Right kidney (tissue), 1 donor: ENCODE results near the gene SLC4A11.
"Not testable (repeated sequence)": the region's sequence is repeated elsewhere in the genome, so short reads cannot be mapped to it uniquely, and the experiment has no call there.

Experiments
- DNase-seq: peaks from one replicate; pipeline ENCODE4 v3.0.0-alpha.2; 2016

Gene SLC4A11

GRCh38 chr20:3202965-3203314, 36.0 kb downstream of the SLC4A11 start:
- no peak for DNase-seq

- no peak for DNase-seq
Observed at GRCh38 chr20:3199976-3200755, 38.8 kb downstream of the SLC4A11 start.

GRCh38 chr20:3199206-3199605, 39.8 kb downstream of the SLC4A11 start:
- no peak for DNase-seq

GRCh38 chr20:3195590-3196237, 43.3 kb downstream of the SLC4A11 start:
- no peak for DNase-seq

- no peak for DNase-seq
Observed at GRCh38 chr20:3194617-3195280, 44.2 kb downstream of the SLC4A11 start.

- DNase-seq: no peak
Observed at GRCh38 chr20:3193806-3194616, 45.0 kb downstream of the SLC4A11 start.

- DNase-seq: no peak
Observed at GRCh38 chr20:3192226-3193015, 46.6 kb downstream of the SLC4A11 start.

GRCh38 chr20:3190681-3191111, 48.3 kb downstream of the SLC4A11 start:
- no peak for DNase-seq

GRCh38 chr20:3189561-3190131, 49.3 kb downstream of the SLC4A11 start:
- no peak for DNase-seq

GRCh38 chr20:3188823-3189413, 50.1 kb downstream of the SLC4A11 start:
- DNase-seq: no peak

- not testable (repeated sequence) for DNase-seq
Observed at GRCh38 chr20:3187861-3188260, 51.1 kb downstream of the SLC4A11 start.

- DNase-seq: no peak
Observed at GRCh38 chr20:3183896-3184612, 54.9 kb downstream of the SLC4A11 start.

GRCh38 chr20:3182429-3182828, 56.6 kb downstream of the SLC4A11 start:
- DNase-seq: not testable (repeated sequence)

GRCh38 chr20:3181270-3181669, 57.7 kb downstream of the SLC4A11 start:
- DNase-seq: no peak

- no peak for DNase-seq
Observed at GRCh38 chr20:3180319-3180718, 58.7 kb downstream of the SLC4A11 start.

- DNase-seq: no peak
Observed at GRCh38 chr20:3177746-3178485, 61.1 kb downstream of the SLC4A11 start.
